ENCODE measurements around the gene MSH3.

GRCh38 chr5:80696450-80696849 is 42.0 kb downstream of the MSH3 start:
- TF ChIP-seq RARB (CRISPR knock-in tag; IDR thresholded peaks at IDR 0.05) (no peak), SNAI2 (CRISPR knock-in tag; IDR thresholded peaks at IDR 0.05) (no peak)
- TF ChIP-seq, protein P1, sequence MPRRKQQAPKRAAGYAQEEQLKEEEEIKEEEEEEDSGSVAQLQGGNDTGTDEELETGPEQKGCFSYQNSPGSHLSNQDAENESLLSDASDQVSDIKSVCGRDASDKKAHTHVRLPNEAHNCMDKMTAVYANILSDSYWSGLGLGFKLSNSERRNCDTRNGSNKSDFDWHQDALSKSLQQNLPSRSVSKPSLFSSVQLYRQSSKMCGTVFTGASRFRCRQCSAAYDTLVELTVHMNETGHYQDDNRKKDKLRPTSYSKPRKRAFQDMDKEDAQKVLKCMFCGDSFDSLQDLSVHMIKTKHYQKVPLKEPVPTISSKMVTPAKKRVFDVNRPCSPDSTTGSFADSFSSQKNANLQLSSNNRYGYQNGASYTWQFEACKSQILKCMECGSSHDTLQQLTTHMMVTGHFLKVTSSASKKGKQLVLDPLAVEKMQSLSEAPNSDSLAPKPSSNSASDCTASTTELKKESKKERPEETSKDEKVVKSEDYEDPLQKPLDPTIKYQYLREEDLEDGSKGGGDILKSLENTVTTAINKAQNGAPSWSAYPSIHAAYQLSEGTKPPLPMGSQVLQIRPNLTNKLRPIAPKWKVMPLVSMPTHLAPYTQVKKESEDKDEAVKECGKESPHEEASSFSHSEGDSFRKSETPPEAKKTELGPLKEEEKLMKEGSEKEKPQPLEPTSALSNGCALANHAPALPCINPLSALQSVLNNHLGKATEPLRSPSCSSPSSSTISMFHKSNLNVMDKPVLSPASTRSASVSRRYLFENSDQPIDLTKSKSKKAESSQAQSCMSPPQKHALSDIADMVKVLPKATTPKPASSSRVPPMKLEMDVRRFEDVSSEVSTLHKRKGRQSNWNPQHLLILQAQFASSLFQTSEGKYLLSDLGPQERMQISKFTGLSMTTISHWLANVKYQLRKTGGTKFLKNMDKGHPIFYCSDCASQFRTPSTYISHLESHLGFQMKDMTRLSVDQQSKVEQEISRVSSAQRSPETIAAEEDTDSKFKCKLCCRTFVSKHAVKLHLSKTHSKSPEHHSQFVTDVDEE (CRISPR knock-in tag; IDR thresholded peaks at IDR 0.05) = no peak

Measured in SK-N-SH treated with all-trans-retinoic acid at 6 μM for 48 hours (cell line).